Panc1 (cell line): ENCODE results near the gene ARID4A. TPM values are rescaled to one million over a fixed set of nuclear protein-coding genes. Genes with fewer than 3 reads are reported as not detected.
"Not testable (repeated sequence)": the region's sequence is repeated elsewhere in the genome, so short reads cannot be mapped to it uniquely, and the experiment has no call there.

ENCODE experiments used
- ATAC-seq: fragments of 200-7000 bp; cut with Tn5 transposase; 2 replicates; pipeline ENCODE4 v1.9.1; 2020; ENCODE audit warnings: mild to moderate bottlenecking, moderate library complexity
- BruUV-seq: library from RNA; stranded (reverse); fragments of 400-500 nt; replicated peaks from 2 replicates; lab custom pipeline; 2021; lab: Mats Ljungman, UMichigan
- CTCF ChIA-PET: fragments of 300-600 bp; sonication (Branson Sonifier 250); formaldehyde crosslinking; loops from one replicate; lab custom pipeline; 2022; ENCODE audit warnings: antibody characterized with exemption; lab: Charles Lee
- POLR2A ChIA-PET: fragments of 300-600 bp; sonication (Branson Sonifier 250); formaldehyde crosslinking; loops from one replicate; lab custom pipeline; 2022; ENCODE audit warnings: antibody characterized with exemption; lab: Charles Lee
- DNase-seq: peaks from one replicate; pipeline ENCODE4 v3.0.0-alpha.2; 2010; ENCODE audit warnings: low read depth, low spot score
- H3K27ac ChIP-seq: 2 replicates; pipeline ENCODE4 v1.5.1; 2011; ENCODE audit warnings: mild to moderate bottlenecking, low read length, inconsistent platforms
- H3K27me3 ChIP-seq: fragments of 200-500 bp; sonication (Bioruptor generic); 2 replicates; pipeline ENCODE4 v1.6.0; 2014; ENCODE audit warnings: low read length, inconsistent platforms; ENCODE audit not compliant: control insufficient read depth, insufficient read depth
- H3K36me3 ChIP-seq: fragments of 200-500 bp; sonication (Bioruptor generic); 2 replicates; pipeline ENCODE4 v1.5.1; 2014; ENCODE audit warnings: inconsistent platforms, mild to moderate bottlenecking, low read length, moderate library complexity; ENCODE audit not compliant: control insufficient read depth, insufficient read depth
- H3K4me1 ChIP-seq: 2 replicates; pipeline ENCODE4 v1.5.1; 2011; ENCODE audit warnings: inconsistent platforms, mild to moderate bottlenecking, low read length, moderate library complexity; ENCODE audit not compliant: control insufficient read depth, insufficient read depth
- H3K4me3 ChIP-seq, 2 experiments: 2 replicates each; pipeline ENCODE4 v1.5.1; 2011 to 2012; ENCODE audit warnings: low read depth in 2 of 2, low read length in 2 of 2, mild to moderate bottlenecking in 2 of 2, inconsistent platforms in 1 of 2, moderate library complexity in 1 of 2
- H3K9me3 ChIP-seq: fragments of 200-500 bp; sonication (Bioruptor generic); 2 replicates; pipeline ENCODE4 v1.5.1; 2014; ENCODE audit warnings: low read depth, mild to moderate bottlenecking, inconsistent platforms, low read length, moderate library complexity; ENCODE audit not compliant: control insufficient read depth, insufficient read depth
- CTCF ChIP-seq: fragments of 450-650 bp; IDR thresholded peaks from 2 replicates; pipeline ENCODE4 v1.5.1; 2017; ENCODE audit warnings: mild to moderate bottlenecking
- POLR2AphosphoS5 ChIP-seq: IDR thresholded peaks from 2 replicates; pipeline ENCODE4 v1.6.1; 2012; ENCODE audit warnings: mild to moderate bottlenecking, low read depth, low read length, moderate library complexity
- REST ChIP-seq, 2 experiments: IDR thresholded peaks; 2 replicates each; pipeline ENCODE4 v1.6.1; 2011 to 2012; ENCODE audit warnings: low read depth in 2 of 2, control low read depth in 1 of 2, low read length in 1 of 2, mild to moderate bottlenecking in 1 of 2, moderate library complexity in 1 of 2; ENCODE audit not compliant: insufficient read depth in 1 of 2
- SIN3A ChIP-seq: IDR thresholded peaks from 2 replicates; pipeline ENCODE4 v1.6.1; 2012; ENCODE audit warnings: low read depth, mild to moderate bottlenecking, low read length, moderate library complexity, borderline replicate concordance; ENCODE audit not compliant: insufficient read depth
- TCF7L2 ChIP-seq: IDR thresholded peaks from 2 replicates; pipeline ENCODE4 v1.6.1; 2011; ENCODE audit warnings: mild to moderate bottlenecking, low read depth, low read length, inconsistent platforms
- in situ Hi-C: cut with HindIII; loops from 2 replicates; pipeline ENCODE4 v1.10.0; 2016; ENCODE audit warnings: low sequenced_read_pairs, low pct_unique_long_range_greater_than_20kb
- intact Hi-C: fragments of 100-400 bp; cut with micrococcal nuclease; formaldehyde crosslinking; loops from one replicate; pipeline ENCODE4 v1.10.0; 2022; ENCODE audit not compliant: unreplicated experiment
- total RNA-seq: library from RNA; stranded (reverse); gene quantifications from one replicate; pipeline ENCODE4 v1.2.1, GENCODE V29; 2021; ENCODE audit not compliant: unreplicated experiment

ARID4A gene
- total RNA-seq, 1 experiment from 2014 or later = 11.4 TPM

DNA sequence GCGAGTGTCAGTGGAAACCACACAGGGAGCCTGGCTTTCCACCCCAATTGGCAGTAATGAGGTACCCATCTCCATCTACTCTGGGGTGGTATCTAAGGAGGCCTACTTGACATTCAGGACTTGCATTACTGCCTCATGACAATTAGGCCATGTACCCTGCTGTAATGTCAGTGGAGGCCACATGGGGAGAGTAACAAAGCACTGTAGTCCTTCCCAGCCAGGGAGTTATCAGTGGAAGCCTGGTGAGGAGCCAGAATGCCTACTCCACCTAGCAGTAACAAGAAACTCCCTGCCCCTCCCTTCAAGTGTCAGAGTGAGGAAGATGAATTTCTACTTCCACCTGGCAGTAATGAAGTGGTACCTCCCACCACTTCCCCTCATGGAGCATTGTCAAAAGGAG lies 116.5 kb downstream of the ARID4A start:
- intact Hi-C loops (no loop called here), in situ Hi-C loops (no loop called here)
- ATAC-seq (no peak), DNase-seq (no peak)
- ChIA-PET POLR2A (no interaction called here), CTCF (no interaction called here)
- Histone ChIP-seq H3K9me3 (no peaks in the 10 kb centered on the region), H3K27ac (no peak overlapping the region), H3K4me1 (no peaks in the 10 kb centered on the region), H3K36me3 (peaks cover 8% of the 10 kb centered on the region), H3K4me3 (no peak overlapping the region), H3K27me3 (no peaks in the 10 kb centered on the region)
- no TSS peak for BruUV-seq
- TF ChIP-seq SIN3A (no peak), TCF7L2 (no peak), CTCF (no peak), REST (IDR thresholded peaks at IDR 0.05; ENCODE audit: insufficient read depth in 1 of 2, low read depth in 2 of 2, low read length in 1 of 2) (no peak), POLR2AphosphoS5 (no peak)

DNA sequence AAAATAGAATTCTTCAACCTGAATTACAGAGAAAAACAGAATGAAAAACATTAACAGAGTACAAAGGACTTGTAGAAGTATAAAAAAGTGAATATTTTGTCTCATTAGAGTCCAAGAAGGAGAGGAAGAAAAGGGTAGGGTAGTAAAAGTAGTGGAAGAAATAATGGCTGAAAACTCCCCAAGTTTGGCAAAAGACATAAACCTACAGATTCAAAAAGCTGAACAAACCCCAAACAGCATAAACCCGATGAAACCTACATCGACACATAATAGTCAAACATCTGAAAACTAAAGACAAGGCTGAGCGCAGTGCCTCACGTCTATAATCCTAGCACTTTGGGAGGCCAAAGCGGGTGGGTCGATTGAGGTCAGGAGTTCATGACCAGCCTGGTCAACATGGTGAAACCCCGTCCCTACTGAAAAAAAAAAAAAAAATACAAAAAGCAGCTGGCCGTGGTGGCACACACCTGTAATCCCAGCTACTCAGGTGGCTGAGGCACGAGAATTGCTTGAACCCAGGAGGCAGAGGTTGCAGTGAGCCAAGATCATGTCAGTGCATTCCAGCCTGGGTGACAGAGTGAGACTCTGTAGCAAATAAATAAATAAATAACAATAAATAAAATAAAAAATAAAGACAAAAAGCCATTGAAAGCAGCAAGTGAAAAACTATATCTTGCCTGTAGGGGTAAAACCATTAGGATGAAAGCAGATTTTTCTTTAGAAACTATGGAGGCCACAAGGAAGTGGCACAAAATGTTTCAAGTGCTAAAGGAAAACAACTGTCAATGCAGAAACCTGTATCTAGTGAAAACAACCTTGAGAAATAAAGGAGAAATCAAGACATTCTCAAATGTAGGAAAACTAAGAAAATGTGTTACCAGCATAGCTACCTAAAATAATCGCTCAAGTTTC lies 117.5 kb downstream of the ARID4A start:
- ATAC-seq (no peak), DNase-seq (no peak)
- Histone ChIP-seq H3K4me3 (no peak overlapping the region), H3K4me1 (no peaks in the 10 kb centered on the region), H3K9me3 (no peaks in the 10 kb centered on the region), H3K27me3 (no peaks in the 10 kb centered on the region), H3K27ac (no peak overlapping the region), H3K36me3 (peaks cover 7% of the 10 kb centered on the region; the same call in 1 of the 2 replicates)
- TF ChIP-seq SIN3A (no peak), CTCF (no peak), TCF7L2 (no peak), POLR2AphosphoS5 (no peak), REST (IDR thresholded peaks at IDR 0.05; ENCODE audit: insufficient read depth in 1 of 2, low read depth in 2 of 2, low read length in 1 of 2) (no peak)
- no TSS peak for BruUV-seq
- CTCF ChIA-PET = no interaction called here
- intact Hi-C loops = no loop called here
- in situ Hi-C loops = no loop called here
- POLR2A ChIA-PET = no interaction called here

- H3K27me3 ChIP-seq, intact Hi-C loops, ATAC-seq, DNase-seq, CTCF ChIA-PET, BruUV-seq, H3K4me3 ChIP-seq, POLR2A ChIA-PET, H3K27ac ChIP-seq, H3K9me3 ChIP-seq, in situ Hi-C loops, H3K4me1 ChIP-seq: not testable (repeated sequence)
- H3K36me3 ChIP-seq = peaks cover 13% of the 10 kb centered on the region; the same call in 1 of the 2 replicates
Observed at GRCh38 chr14:58416934-58417333, 118.6 kb downstream of the ARID4A start.
